Tibial nerve (tissue), 4 donors: Measurements from ENCODE around the gene NFKB1. TPM values are rescaled to one million over a fixed set of nuclear protein-coding genes. Genes with fewer than 3 reads are reported as not detected.

Source experiments
- DNase-seq, 2 donors: peaks; one replicate each; pipeline ENCODE4 v3.0.0-alpha.2; 2019; ENCODE audit warnings: low spot score in 2 of 2
- H3K27ac ChIP-seq, 4 donors: fragments of 200-600 bp; sonication (generic) in 3 of 4; one replicate each; pipeline ENCODE4 v1.5.1; 2017 to 2019; ENCODE audit warnings: mild to moderate bottlenecking in 1 of 4
- H3K27me3 ChIP-seq, 2 donors: fragments of 200-600 bp; sonication (generic) in 1 of 2; one replicate each; pipeline versions ENCODE4 v1.5.1 to v1.6.0; 2017 to 2019
- H3K36me3 ChIP-seq, 3 donors: fragments of 200-600 bp; sonication (generic); one replicate each; pipeline ENCODE4 v1.5.1; 2018 to 2019
- H3K4me1 ChIP-seq, 4 donors: fragments of 200-600 bp; sonication (generic) in 3 of 4; one replicate each; pipeline ENCODE4 v1.5.1; 2017 to 2019
- H3K4me3 ChIP-seq, 4 donors: fragments of 200-600 bp; sonication (generic) in 3 of 4; one replicate each; pipeline ENCODE4 v1.5.1; 2017 to 2019; ENCODE audit warnings: mild to moderate bottlenecking in 1 of 4, moderate library complexity in 1 of 4
- H3K9me3 ChIP-seq, 4 donors: fragments of 200-600 bp; sonication (generic) in 3 of 4; one replicate each; pipeline ENCODE4 v1.5.1; 2017 to 2019
- EP300 ChIP-seq, 2 donors: sonication (generic); formaldehyde crosslinking; IDR thresholded peaks; one replicate each; pipeline ENCODE4 v1.6.1; 2017; ENCODE audit warnings: antibody characterized with exemption in 2 of 2, mild to moderate bottlenecking in 1 of 2
- POLR2A ChIP-seq, 2 donors: fragments of 450-650 bp; IDR thresholded peaks; one replicate each; pipeline ENCODE4 v1.6.1; 2017; ENCODE audit warnings: antibody characterized with exemption in 2 of 2, mild to moderate bottlenecking in 2 of 2, moderate library complexity in 2 of 2
- WGBS, 2 donors: methylation state at CpG; one replicate each; pipeline ENCODE4 v1.1.5; 2018; 5-methylcytosine and 5-hydroxymethylcytosine counted together
- total RNA-seq, 4 donors: library from RNA; depleted of rRNA; stranded (reverse); fragments of >200 nt; gene quantifications; one replicate each; pipeline ENCODE4 v1.1.0, GENCODE V29; 2016
- TF ChIP-seq, protein P1 (sequence below), 5 experiments: fragments of 200-600 bp in 3 of 5; fragments of 450-650 bp in 2 of 5; sonication (generic) in 3 of 5; IDR thresholded peaks; one replicate each; pipeline ENCODE4 v1.5.1; 2016 to 2019; ENCODE audit warnings: antibody characterized with exemption in 5 of 5, mild to moderate bottlenecking in 3 of 5, moderate library complexity in 2 of 5

Gene NFKB1
- total RNA-seq, 4 donors from 2014 or later, result 21.6 to 44.8 (median 28.3) TPM

DNA sequence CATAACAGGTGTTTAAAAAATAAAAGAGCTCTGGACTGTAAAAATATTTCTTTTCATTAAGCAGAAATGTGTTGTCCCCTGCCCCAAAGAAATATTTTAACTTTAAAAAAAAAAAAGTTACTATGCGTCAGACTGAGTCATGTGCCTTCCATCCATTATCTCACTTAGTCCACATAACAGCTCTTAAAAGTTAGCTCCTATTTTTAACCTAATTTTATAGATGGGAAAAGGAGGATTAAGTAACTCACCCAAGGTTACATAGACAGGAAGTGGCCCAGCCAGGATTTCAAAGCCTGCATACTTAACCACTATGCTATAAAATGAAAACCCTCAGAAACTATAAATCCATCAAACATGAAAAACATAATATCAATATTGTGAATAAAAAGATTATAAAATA, 161.9 kb downstream of the NFKB1 start:
- 83 to 96% methylated on average over 1 of the region's 1 CpG for WGBS, 2 donors
- H3K9me3 ChIP-seq, result no peaks in the 10 kb centered on the region
- no peaks in the 10 kb centered on the region for H3K4me1 ChIP-seq
- H3K27ac ChIP-seq, result no peak overlapping the region
- no peak overlapping the region for H3K4me3 ChIP-seq
- no peak for DNase-seq
- TF ChIP-seq POLR2A (IDR thresholded peaks at IDR 0.05) (no peak), EP300 (IDR thresholded peaks at IDR 0.05) (no peak)
- TF ChIP-seq, protein P1, sequence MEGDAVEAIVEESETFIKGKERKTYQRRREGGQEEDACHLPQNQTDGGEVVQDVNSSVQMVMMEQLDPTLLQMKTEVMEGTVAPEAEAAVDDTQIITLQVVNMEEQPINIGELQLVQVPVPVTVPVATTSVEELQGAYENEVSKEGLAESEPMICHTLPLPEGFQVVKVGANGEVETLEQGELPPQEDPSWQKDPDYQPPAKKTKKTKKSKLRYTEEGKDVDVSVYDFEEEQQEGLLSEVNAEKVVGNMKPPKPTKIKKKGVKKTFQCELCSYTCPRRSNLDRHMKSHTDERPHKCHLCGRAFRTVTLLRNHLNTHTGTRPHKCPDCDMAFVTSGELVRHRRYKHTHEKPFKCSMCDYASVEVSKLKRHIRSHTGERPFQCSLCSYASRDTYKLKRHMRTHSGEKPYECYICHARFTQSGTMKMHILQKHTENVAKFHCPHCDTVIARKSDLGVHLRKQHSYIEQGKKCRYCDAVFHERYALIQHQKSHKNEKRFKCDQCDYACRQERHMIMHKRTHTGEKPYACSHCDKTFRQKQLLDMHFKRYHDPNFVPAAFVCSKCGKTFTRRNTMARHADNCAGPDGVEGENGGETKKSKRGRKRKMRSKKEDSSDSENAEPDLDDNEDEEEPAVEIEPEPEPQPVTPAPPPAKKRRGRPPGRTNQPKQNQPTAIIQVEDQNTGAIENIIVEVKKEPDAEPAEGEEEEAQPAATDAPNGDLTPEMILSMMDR (IDR thresholded peaks at IDR 0.05), result no peak
- H3K27me3 ChIP-seq, result no peaks in the 10 kb centered on the region
- peaks cover 0 to 81% (median 0%) of the 10 kb centered on the region in 3 donors for H3K36me3 ChIP-seq

DNA sequence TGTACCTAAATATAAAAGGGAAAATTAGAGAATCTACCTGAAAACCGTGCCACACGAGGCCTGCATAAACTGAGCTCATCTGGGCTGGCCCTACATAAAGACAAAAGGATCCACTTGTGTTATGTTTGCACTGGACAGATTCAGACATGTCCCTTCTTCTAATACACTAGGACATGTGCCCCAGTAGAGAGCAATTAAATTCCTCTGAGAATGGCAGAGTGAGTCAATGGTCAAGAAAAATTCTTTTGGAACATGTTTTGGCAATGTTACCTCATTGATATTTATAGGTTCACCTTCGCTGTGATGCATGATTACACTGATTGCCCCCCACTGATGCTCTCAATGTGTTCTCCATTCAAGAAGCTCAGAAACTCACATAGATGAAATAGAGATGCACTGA, 164.4 kb downstream of the NFKB1 start:
- no peak for TF ChIP-seq POLR2A (IDR thresholded peaks at IDR 0.05)
- TF ChIP-seq, protein P1 (IDR thresholded peaks at IDR 0.05), result no peak
- TF ChIP-seq EP300 (IDR thresholded peaks at IDR 0.05), result no peak
- 89 to 91% methylated on average over 3 of the region's 3 CpGs for WGBS, 2 donors
- no peaks in the 10 kb centered on the region for H3K4me1 ChIP-seq
- no peak overlapping the region for H3K27ac ChIP-seq
- DNase-seq, result no peak
- no peaks in the 10 kb centered on the region for H3K27me3 ChIP-seq
- no peaks in the 10 kb centered on the region for H3K9me3 ChIP-seq
- no peak overlapping the region for H3K4me3 ChIP-seq
- H3K36me3 ChIP-seq, result peaks cover 0 to 78% (median 0%) of the 10 kb centered on the region in 3 donors

Other genes starting within 250 kb of the NFKB1 start
- 10 to 100 TPM in 1 of 4 donors, 1 to 10 TPM in 3; 4.4 to 27.0 (median 7.9) TPM for gene SLC39A8, start 155.9 kb upstream of the NFKB1 start, total RNA-seq